ENCODE data around the gene GNG4.
"Not testable (repeated sequence)": the region's sequence is repeated elsewhere in the genome, so short reads cannot be mapped to it uniquely, and the experiment has no call there.

GNG4 gene

GRCh38 chr1:235607284-235607683, 42.3 kb downstream of the GNG4 start:
- no peak for TF ChIP-seq CTCF (IDR thresholded peaks at IDR 0.05; ENCODE audit: control extremely low read depth, extremely low read depth, low read depth, missing control alignments)
- no peak for DNase-seq (ENCODE audit: extremely low spot score)
- ChIA-PET CTCF (interaction anchor here (1.7 to 1.8 kb wide), 2 partner anchors 24 to 25 kb away, joined by 4 to 5 read pairs; no protein-coding TSS in a partner anchor), POLR2A (no interaction called here)

GRCh38 chr1:235601104-235601503, 48.5 kb downstream of the GNG4 start:
- TF ChIP-seq CTCF (IDR thresholded peaks at IDR 0.05; ENCODE audit: control extremely low read depth, extremely low read depth, low read depth, missing control alignments): peak; percentile 39
- CTCF ChIA-PET: interaction anchor here (0.8 to 3.9 kb wide), 13 partner anchors 9 to 508 kb away, joined by 3 to 20 read pairs (median 4); no protein-coding TSS in a partner anchor
- no peak for DNase-seq (ENCODE audit: extremely low spot score)
- POLR2A ChIA-PET: no interaction called here

- DNase-seq (ENCODE audit: extremely low spot score): no peak
- POLR2A ChIA-PET: no interaction called here
- CTCF ChIA-PET: interaction anchor here (1.2 to 3.9 kb wide), 5 partner anchors 10 to 244 kb away, joined by 3 to 20 read pairs (median 4); no protein-coding TSS in a partner anchor
- no peak for TF ChIP-seq CTCF (IDR thresholded peaks at IDR 0.05; ENCODE audit: control extremely low read depth, extremely low read depth, low read depth, missing control alignments)
These were observed 50.0 kb downstream of the GNG4 start for GRCh38 chr1:235599536-235599935.

GRCh38 chr1:235597867-235598553, 51.6 kb downstream of the GNG4 start:
- no peak for TF ChIP-seq CTCF (IDR thresholded peaks at IDR 0.05; ENCODE audit: control extremely low read depth, extremely low read depth, low read depth, missing control alignments)
- ChIA-PET CTCF (interaction anchor here (0.8 to 2.0 kb wide), 4 partner anchors 9 to 374 kb away, joined by 4 to 10 read pairs (median 4); no protein-coding TSS in a partner anchor), POLR2A (no interaction called here)
- no peak for DNase-seq (ENCODE audit: extremely low spot score)

GRCh38 chr1:235595079-235595478, 54.5 kb downstream of the GNG4 start:
- ChIA-PET POLR2A (interaction anchor here (0.6 kb wide), 1 partner anchor 91 kb away, joined by 3 read pairs; the partner anchor contains the start of gene B3GALNT2), CTCF (no interaction called here)
- TF ChIP-seq CTCF (IDR thresholded peaks at IDR 0.05; ENCODE audit: control extremely low read depth, extremely low read depth, low read depth, missing control alignments): no peak
- DNase-seq (ENCODE audit: extremely low spot score): no peak

GRCh38 chr1:235594281-235594895, 55.2 kb downstream of the GNG4 start:
- POLR2A ChIA-PET: not testable (repeated sequence)

More at GRCh38 chr1:235594281-235594895, 55.2 kb downstream of the GNG4 start:
- not testable (repeated sequence) for DNase-seq (ENCODE audit: extremely low spot score)
- CTCF ChIA-PET: interaction anchor here (1.2 kb wide), 1 partner anchor 378 kb away, joined by 3 read pairs; no protein-coding TSS in a partner anchor

Measured in GM10248 (cell line).